Glomerular visceral epithelial cell (primary cell): ENCODE results near the gene DNAJC17.

Experiments used
- DNase-seq: peaks from one replicate; pipeline ENCODE4 v3.0.0-alpha.2; 2016; ENCODE audit errors: extremely low spot score

Gene DNAJC17

DNA sequence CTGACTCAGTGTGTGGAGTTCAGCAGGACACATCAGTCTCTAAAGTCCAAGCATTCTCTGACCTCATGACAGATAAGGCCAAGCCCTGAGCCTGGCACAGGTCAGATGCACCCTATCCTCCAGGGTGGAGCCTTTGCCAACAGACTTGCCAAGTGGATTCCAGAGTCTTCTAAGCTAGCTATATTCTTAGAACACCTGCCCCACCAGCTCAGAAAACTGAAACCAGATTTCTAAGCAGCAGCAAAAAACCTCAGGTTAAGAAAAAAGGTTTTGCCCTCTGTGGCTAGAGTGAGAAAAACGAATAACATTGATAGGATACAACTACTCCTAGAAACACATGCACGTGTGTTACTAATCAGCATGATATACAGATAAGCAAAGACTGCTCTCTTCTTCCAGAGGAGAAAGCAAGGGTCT is 63.8 kb downstream of the DNAJC17 start:
- DNase-seq, result no peak

DNA sequence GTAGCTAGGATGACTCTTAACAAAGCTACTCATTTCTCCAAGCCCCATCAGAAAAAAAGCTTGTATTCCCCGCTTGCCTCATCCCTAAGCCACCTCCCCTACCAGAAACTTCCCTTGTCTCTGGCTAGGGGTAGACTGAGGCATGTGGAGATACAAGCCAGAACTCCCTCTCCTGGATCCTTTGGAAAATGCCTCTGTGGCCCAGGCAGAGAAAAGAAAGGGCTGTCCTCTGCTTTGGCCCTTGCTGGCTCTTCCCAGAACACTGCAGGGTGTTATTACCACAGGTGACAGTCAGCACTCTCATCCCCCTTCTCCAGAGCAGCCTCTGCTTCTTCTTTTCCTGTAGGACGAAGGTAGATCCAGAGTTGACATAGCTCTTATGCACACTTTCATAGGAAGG is 67.4 kb downstream of the DNAJC17 start:
- no peak for DNase-seq

DNA sequence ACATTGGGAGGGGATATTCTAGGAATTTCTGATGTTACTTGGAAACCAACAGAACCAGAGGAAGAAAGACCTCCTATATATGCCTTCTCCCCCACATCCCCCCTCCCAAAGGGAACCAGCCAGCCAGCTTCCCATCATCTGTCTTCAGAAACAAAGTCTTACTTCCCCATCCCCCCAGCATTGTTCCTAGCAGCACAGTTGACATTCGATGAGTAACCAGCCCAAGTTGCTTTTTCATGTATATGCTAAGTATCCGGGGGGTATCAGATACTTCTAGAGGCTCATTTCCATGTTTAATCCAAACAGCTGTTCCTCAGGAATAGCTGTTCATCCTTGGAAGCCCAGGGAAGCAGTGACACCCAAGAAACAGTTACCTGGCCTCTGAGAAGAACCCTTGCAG is 68.2 kb downstream of the DNAJC17 start:
- DNase-seq, result no peak

DNA sequence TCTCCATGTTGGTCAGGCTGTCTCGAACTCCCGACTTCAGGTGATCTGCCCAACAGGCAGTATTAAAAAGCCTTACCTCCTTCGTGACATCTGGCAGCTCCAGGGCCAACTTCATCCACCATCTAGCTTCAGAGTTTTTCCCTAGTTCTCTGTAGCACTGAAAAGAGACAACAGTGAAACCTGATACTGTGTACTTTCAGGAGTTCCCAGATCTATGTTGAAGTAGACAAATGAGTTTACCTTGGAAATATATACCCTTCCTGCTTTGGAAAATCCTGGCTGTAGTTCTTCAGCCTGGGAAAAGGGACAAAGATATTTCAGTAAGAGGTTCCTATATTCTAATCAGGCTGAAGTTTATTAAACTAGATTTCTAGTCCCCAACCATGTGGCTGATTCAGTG is 70.2 kb downstream of the DNAJC17 start:
- DNase-seq, result no peak

DNA sequence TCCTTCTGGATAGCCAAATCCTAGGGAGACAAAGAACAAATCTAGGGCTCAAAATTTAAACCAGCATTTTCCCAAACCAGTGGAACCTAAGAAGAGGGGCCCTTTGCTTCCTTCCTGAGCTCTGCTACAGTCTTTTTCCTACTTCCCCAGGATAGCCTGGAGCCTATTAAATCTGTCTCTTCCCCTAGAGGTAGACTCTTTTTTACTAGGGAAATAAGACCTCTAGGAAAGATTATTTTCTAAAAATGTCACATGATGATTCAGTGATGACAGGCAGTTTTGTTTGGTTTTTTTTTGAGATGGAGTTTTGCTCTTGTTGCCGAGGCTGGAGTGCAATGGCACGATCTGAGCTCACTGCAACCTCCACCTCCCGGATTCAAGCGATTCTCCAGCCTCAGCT is 70.7 kb downstream of the DNAJC17 start:
- DNase-seq, result no peak

DNA sequence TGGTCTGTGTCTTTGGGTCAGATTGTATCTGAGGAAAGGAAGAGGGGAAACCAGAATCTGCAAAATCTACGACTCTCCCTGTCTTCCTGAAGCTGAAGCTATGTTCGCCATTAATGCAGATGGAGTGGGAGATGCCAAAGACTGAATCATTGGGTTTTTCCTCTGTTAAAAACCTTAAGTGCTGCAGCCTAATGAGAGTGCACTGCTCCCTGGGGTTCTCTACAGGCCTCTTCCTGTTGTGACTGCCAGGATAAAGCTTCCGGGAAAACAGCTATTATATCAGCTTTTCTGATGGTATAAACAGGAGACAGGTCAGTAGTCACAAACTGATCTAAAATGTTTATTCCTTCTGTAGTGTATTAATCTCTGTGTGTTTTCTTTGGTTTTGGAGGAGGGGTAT is 76.2 kb downstream of the DNAJC17 start:
- no peak for DNase-seq

DNA sequence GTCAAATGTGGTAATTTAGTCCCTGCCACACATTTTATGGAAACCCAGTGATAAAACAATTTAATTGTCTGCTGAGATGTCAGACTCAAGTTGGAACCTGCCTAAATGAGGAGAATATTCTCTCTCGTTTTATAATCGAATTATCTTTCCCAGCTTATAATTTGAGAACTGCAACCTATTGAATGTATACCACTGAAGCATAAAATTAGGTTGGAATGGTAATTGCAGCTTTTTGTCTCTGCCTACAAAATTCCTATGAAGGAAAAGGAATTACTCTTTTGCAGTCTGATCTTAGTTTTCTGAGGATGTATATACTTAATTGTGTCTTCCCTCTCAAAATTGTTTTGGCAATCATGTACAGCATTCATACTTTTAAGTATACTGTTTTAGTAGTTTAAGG is 83.4 kb downstream of the DNAJC17 start:
- no peak for DNase-seq

DNA sequence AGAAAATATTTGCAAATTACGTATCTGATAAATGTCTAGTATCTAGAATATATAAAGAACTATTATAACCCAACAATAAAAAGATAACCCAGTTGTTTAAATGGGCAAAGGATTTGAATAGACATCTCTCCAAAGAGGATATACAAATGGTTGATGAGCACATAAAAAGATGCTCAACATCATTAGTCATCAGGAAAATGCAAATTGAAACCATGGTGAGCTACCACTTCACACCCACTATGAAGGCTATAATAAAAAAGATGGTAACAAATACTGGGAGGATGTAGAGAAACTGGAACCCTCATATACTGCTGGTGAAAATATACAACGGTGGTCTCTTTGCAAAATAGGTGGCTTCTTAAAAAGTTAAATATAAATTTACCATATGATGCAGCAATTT is 84.3 kb downstream of the DNAJC17 start:
- no peak for DNase-seq

DNA sequence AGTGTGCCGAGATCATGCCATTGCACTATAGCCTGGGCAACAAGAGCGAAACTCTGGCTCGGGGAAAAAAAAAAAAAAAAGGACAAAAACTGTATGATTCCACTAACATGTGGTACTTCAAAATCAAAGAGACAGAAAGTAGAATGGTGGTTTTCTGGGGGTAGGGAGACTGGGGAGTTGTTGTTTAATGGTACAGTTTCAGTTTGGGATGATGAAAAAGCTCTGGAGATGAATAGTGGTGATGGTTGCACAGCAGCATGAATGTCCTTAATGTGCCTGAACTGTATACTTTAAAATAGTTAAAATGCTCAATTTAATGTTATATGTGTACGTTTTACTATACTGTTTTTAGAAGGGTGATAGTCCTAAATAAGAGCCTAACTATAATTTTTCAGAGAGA is 84.9 kb downstream of the DNAJC17 start:
- no peak for DNase-seq

DNA sequence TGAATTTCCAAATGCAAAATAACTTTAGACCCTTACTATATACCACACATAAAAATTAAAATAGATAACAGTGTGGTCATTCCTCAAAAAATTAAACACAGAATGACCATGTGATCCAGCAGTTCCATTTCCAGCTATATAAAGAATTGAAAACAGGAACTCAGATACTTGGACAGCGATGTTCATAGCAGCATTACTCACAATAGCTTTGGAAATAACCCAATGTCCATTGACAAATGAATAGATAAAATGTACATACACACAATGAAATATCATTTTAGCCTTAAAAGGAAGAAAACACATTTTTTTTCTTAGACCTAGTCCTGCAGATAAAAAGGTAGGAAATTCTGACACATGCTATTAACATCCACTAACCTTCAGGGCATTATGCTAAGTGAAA is 85.6 kb downstream of the DNAJC17 start:
- no peak for DNase-seq

DNA sequence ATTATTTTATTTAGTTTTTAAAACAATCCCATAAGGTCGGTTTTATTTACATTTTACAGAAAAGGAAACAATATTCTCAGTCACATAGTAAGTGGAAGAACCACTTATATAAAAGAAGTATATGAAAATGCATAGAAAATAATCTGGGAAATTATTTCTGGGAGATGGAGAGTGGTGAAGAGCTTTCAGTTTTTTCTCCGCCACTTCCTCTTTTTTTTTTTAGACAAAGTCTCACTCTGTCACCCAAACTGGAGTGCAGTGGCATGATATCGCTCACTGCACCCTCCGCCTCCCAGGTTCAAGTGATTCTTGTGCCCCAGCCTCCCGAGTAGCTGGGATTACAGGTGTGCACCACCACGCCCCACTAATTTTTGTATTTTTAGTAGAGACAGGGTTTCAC is 91.1 kb downstream of the DNAJC17 start:
- DNase-seq, result no peak
